8988T (cell line): ENCODE results near the gene OBI1.

Experiments
- DNase-seq: peaks from one replicate; pipeline ENCODE4 v3.0.0; 2011

OBI1 gene

DNA sequence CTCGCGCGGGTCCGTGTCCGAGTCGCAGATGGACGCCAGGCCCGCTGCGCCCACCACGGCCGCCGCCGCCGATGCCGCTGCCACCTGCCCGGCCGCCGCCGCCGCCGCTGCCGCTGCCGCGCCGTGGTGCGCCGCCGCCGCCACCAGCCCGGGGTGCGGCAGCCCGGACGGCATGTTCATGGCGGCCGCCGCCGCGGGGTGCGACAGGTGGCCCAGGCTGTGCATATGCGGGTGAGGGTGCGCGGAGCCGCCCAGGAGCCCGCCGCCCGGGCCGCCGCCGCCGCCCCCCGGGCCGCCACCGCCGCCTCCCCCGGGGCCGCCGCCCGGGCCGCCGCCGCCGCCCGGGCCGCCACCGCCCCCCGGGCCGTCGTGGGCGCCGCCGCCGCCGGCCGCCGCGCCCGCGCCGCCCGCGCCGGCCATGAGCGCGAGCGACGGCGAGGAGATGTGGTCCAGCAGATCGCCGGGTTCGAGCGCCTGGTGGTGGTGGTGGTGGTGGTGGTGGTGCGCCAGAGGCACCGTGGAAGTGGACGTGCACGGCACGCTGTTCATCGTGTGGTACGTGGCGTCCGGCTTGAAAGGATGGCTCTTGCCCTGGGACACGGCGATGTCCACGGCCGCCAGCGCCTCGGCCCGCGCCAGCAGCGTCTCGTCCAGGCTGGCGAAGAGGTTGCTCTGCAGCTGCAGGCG is 56.9 kb downstream of the OBI1 start:
- no peak for DNase-seq

GRCh38 chr13:78601124-78601873 is 57.7 kb downstream of the OBI1 start:
- no peak for DNase-seq

DNA sequence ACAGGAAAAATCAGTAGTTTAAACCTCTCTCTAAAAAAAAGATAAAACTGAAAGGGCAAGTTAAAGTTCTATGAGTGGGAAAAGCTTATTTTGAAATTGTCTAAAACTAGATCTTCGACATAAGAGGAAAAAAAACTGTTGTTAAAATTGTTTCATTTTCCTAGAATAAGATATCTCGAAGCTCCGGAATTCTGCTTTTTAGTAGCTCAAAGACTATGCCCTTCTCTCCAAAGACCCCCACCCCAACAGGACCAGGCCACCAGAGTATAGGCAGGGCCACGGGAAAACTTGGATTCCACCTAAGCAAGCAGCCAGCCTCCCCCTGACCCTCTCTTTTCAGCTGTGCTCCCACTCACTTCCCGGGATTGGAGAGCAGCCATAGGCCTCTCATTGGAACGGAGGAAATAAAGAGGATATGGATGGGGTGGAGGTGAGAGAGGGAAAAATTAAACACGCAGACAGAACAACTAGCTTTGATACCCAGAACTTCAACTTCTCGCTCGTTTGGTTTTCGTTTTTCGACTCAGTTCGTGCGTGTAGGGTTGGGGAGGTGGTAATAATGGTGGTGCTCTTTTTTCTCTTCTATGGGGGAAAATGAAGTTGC is 58.6 kb downstream of the OBI1 start:
- no peak for DNase-seq

DNA sequence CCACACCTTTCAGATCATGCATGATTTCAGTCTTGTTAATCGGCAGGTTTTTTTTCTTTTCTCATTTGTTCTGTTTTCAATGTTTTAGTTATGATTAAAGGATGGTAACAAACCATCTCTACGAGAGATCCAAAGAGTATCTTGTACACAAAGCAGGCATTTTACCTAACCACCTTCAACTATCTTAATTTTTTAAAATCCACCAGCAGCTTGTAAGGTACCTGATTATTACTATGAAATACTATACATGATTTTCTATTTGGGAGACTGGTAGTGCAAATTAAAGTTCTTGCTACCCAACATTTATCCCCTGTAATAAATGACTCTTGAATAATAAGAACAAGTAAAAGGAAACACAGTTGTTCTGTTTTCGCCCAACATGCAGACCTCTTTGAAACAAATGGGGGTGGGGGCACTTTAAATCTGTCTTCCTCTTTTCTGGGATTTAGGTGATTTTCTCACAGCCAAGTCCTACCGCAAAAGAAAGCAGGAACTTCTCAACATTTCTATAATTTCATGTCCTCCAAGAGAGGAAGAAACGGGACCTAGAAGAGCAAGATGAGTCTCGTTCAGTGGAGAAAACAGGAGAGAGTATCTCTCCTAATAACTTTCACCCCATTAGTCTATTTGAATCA is 59.2 kb downstream of the OBI1 start:
- no peak for DNase-seq

GRCh38 chr13:78598966-78599644 is 59.9 kb downstream of the OBI1 start:
- DNase-seq = no peak

DNA sequence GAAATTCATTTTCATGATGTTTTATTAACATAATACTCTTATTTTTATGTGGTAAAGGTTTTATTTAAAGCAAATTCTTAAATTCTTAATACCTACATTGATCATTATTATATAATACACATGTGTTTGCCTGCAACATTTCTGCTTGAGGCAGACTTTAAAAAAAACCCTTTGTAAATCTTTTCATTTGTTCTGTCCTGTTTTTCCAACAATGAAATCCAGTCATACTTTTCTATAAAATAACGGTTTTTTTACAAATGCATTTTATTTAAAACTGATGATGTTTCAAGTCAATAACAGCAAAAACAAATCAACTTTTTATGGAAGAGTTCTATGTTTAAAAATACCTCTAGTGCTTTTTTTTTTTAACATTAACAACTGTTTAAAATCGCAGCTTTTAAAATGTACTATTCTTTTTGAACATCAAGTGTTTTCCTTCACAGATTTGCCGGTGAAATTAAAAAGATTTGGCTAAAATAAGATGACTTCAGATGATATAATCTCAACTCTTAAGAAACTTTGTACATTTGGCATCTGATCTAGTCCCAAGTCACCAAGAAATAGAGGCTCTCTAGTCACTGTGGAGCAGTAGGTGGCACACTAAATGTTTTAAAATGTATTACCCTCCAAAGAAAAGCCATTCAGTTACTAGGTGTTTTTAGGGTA is 60.7 kb downstream of the OBI1 start:
- no peak for DNase-seq

- no peak for DNase-seq
These were observed 61.4 kb downstream of the OBI1 start for GRCh38 chr13:78597602-78597932.

DNA sequence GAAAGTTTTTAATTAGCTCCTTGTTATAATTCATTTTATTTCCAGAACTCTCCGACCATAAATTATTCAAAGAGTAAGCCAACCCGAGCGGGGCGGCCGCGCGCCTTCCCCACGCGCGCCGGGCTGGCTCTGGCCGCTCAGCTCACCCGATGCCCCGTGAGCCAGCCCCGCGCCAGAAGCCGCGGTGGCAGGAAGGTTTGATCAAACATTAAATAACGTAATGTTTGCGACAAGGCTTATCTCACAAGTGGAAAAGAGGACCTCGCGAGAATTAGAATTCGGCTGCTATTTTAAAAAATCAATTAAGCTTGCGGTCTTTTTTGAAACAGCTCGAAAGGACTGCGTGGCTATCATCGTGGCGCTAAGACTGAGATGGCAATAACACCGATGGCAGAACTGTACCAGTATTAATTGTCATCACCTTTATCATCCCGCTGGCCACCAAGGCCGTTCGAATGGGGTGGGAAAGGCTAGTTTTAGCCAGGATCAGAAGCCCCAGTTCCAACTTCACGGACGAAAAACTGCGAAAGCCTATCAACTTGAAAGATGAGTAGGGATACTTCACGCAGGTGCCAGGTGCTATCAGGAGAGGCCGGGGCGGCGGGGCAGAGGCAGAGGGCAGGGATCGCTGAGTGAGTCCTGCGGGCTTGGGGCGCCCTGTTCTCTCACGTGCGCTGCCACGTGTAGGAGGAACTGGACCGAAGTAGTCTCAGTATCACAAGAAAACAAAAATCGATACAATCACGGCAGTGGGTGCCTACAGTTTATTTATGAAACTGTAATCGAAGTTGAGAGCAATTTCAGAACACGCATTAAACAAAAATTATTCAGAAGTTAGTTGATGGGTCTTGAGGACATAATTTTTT is 62.0 kb downstream of the OBI1 start:
- no peak for DNase-seq

- DNase-seq = no peak
These were observed 62.6 kb downstream of the OBI1 start for GRCh38 chr13:78596399-78596735.

- no peak for DNase-seq
These were observed 63.2 kb downstream of the OBI1 start for GRCh38 chr13:78595495-78596398.

DNA sequence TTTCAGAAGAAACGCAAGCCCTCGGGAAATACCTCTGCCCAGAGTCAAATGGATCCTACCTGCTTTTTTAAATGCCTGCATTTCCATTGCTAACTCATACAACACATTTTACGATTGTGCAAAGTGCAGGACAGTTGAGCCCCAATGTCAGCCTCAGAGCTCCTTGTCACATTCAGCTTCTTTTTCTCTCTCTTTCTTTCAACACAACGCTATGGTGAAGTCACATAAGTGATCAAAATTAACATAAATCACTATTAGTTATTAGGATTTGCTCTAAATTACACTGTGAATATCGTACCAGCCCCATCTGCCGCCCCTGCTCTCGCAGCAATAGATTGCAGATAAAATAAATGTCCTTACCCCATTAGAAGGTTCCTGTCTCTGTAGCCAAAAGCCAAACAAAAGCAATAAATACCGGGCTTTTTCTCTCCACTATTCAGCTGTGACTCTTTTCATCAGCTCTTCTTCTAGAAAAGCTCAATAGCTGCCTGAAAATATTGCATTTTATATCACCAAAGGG is 64.4 kb downstream of the OBI1 start:
- no peak for DNase-seq

DNA sequence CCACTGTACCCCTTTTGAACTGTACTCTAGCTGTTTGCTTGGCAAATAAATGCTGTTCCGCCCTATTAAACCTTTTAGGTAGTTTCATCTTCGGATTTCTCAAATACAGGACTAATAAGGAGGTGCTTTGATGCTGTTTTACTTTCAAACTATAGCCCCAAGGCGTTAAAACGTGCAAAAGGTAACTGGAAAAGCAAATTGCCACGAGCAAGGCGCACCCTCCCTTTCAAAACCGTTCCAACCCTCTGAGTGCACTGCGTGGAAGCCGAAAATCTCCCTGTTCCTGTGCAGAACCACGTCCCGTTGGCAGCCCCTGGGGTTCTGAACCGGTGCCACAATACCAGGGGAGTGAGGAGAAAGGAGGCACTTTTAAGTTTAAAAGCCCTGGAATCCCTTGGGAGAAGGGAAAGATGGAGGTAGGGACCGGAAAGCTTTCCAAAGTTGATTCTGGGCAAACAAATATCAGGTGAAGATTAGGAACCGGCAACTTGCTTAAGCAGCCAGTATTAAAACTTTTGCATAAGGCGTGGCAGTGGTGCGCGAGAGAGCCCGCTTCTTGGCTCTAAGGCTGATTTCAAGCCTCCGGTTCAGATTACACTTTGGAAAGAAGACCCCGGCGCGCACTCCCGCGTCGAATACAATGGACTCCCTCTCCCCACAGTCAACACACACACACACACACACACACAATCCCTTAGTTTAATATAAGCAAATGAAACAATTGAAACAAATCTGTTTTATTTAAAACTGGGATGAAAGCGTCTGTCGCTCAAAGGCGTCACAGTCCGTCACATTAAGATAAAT is 65.1 kb downstream of the OBI1 start:
- DNase-seq = no peak

DNA sequence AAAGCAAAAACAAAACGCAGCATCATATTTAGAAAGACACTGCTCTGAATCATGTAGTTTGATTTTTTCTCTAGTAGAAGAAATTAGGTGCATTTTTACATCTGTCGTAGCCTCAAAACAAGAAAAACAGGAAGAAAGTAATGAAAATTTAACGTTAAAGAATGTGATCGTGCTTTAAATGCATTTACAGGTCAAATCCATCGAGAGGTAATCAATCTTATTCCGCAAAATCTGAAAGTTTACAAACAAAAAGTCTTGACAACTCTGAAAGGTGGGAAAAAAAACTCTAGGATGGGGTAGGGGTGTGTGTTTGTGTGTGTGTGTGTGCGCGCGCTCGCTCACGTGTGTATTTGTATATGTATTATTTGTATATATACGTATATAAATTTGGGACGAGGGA is 65.8 kb downstream of the OBI1 start:
- no peak for DNase-seq

- DNase-seq = no peak
These were observed 66.4 kb downstream of the OBI1 start for GRCh38 chr13:78592584-78592983.

DNA sequence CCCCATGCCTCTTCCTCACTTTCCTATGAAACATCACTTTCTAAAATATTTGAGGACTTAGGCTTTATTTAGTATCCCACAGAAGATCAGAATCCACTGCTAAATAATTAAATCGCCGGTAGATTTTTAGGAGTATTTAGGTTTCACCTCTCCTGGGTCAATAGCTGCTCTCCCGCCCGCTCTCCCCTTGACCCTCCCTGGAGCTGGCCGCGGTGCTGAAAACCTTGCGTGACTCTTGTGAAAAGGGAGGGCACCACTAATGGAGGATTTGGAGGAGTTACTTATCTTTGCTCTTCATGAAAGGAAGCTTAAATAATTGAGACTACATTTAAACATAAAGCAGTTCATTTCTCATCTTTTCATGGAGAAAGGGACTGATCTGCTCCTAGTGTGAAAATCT is 69.7 kb downstream of the OBI1 start:
- DNase-seq = no peak

GRCh38 chr13:78587395-78587794 is 71.6 kb downstream of the OBI1 start:
- no peak for DNase-seq

GRCh38 chr13:78586706-78587105 is 72.2 kb downstream of the OBI1 start:
- no peak for DNase-seq

DNA sequence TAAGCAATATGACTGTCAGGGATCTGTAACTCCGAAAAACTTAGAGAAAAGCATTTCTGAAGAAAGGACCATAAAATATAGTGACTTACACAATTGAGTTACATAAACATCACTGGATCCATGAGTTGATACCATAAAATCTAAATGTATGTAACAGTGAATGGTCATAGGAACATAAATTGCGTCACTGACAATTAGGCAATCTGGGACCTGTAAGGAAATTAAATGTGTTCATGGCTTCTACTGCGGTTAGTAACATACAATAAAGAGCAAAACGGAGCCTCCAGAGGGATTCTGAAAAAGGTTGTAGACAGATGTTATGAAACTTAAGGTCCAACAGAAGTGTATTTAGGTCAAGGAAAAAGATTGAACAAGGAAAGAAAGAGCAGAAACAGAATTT is 82.7 kb downstream of the OBI1 start:
- no peak for DNase-seq

DNA sequence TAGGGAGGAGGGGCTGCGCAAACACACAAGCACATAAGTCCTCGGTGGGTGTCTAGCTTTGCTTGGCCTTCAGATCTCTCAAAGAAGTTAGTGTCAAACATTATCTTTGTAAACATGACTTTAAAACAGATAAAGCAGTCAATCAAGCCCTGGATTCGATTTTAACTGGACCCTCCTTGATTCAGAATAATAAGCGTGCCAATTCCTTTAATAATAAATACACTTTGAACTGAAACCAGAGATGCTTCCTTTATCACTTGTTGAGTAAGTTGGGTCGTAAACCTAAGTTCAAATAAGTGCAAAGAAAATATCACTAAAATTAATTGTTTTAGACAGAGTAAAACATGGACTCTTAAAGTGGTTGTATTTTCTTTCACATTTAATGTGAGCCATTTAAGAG is 86.5 kb downstream of the OBI1 start:
- DNase-seq = no peak

DNA sequence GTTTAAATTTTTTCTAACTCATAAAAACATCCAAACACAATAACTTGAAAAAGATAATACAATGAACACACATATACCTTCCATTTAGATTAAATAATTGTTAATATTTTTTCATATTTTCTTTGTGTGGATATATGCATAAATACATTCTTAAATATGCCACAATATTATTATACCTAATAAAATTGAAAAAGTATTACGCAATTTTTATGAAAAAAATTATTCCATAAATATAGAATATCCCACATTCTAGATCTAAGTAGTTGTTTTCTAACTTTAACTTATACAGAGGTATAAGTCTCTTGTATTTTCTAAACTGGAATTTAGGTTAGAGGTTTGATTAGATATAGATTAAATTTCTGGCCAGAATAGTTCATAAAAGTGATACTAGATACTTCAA is 89.9 kb downstream of the OBI1 start:
- no peak for DNase-seq
